Measurements from ENCODE around the gene FBXL2.

DNA sequence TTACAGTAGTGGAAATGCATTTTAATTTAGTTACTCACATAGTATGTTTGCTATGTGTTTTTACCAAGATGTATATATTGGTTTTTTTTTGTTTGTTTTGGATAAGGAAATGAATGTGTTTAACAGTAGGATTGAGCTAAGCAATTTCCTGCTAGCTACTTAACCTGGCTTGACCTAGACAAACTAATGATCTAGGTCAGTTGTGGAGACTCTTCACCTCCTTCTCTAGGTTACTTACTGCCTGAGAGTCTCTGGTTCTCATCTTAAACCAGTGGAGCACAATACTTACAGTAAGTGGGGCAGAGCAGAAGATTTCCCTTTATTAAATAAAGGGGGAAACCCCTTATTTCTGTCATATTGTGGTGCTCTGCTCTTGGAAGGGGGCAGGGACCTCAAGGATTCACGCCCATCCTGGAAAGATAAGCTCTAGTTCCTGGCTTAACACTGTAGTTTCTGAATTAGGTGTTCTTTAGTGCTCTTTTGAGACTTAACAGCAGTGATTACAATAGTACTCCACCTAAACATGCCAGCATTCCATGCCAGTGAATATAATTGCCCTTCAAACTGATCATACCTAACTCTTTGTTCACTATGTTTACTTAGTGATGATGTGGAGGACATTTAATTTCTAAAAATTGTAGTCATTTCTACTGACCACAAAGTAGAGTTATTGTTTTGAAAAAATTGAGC is 83.0 kb downstream of the FBXL2 start:
- no peak for TF ChIP-seq EZH2phosphoT487 (IDR thresholded peaks at IDR 0.05; ENCODE audit: borderline replicate concordance, low read length)
- TF ChIP-seq, protein P1, sequence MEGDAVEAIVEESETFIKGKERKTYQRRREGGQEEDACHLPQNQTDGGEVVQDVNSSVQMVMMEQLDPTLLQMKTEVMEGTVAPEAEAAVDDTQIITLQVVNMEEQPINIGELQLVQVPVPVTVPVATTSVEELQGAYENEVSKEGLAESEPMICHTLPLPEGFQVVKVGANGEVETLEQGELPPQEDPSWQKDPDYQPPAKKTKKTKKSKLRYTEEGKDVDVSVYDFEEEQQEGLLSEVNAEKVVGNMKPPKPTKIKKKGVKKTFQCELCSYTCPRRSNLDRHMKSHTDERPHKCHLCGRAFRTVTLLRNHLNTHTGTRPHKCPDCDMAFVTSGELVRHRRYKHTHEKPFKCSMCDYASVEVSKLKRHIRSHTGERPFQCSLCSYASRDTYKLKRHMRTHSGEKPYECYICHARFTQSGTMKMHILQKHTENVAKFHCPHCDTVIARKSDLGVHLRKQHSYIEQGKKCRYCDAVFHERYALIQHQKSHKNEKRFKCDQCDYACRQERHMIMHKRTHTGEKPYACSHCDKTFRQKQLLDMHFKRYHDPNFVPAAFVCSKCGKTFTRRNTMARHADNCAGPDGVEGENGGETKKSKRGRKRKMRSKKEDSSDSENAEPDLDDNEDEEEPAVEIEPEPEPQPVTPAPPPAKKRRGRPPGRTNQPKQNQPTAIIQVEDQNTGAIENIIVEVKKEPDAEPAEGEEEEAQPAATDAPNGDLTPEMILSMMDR (conservative IDR thresholded peaks at IDR 0.05; ENCODE audit: low read depth, low read length): no peak
- TF ChIP-seq EZH2 (IDR thresholded peaks at IDR 0.05; ENCODE audit: low read length, unreplicated experiment): no peak
